Eye (tissue), 1 donor: Measurements from ENCODE around the gene FGFR4.

Source experiments
- DNase-seq: peaks from one replicate; pipeline ENCODE4 v3.0.0-alpha.2; 2015

The FGFR4 gene

GRCh38 chr5:177133096-177133852 lies 46.6 kb downstream of the FGFR4 start, which contains the start of gene NSD1:
Gene NSD1 (plus strand): TSS chr5:177133773. CDS start chr5:177135104, 1,331 bp downstream.
- peak; percentile 96 for DNase-seq

- DNase-seq: peak; percentile 79
These were observed 47.4 kb downstream of the FGFR4 start for GRCh38 chr5:177133853-177134696.

GRCh38 chr5:177134697-177135225 lies 48.0 kb downstream of the FGFR4 start:
- no peak for DNase-seq

- DNase-seq: no peak
These were observed 53.6 kb downstream of the FGFR4 start for GRCh38 chr5:177140312-177140711.

- no peak for DNase-seq
These were observed 54.8 kb downstream of the FGFR4 start for GRCh38 chr5:177141496-177141895.

GRCh38 chr5:177142098-177142611 lies 55.4 kb downstream of the FGFR4 start:
- no peak for DNase-seq

- DNase-seq: no peak
These were observed 56.1 kb downstream of the FGFR4 start for GRCh38 chr5:177142778-177143177.

- DNase-seq: no peak
These were observed 60.4 kb downstream of the FGFR4 start for GRCh38 chr5:177146891-177147638.
